HepG2 (cell line): ENCODE measurements around the gene RLN3. TPM values are rescaled to one million over a fixed set of nuclear protein-coding genes. Genes with fewer than 3 reads are reported as not detected.

Source experiments
- CEBPZ ChIP-seq: IDR thresholded peaks from 2 replicates; pipeline ENCODE4 v1.6.1; 2012; ENCODE audit warnings: low read length, improper control_type of control experiment
- GPN1 ChIP-seq: sonication (generic); formaldehyde crosslinking; IDR thresholded peaks from 2 replicates; pipeline ENCODE4 v1.5.1; 2020; ENCODE audit warnings: missing genetic modification reagents, borderline replicate concordance
- HMGXB4 ChIP-seq, 2 experiments: sonication (generic) in 1 of 2; formaldehyde crosslinking in 1 of 2; IDR thresholded peaks; 2 replicates each; pipeline versions ENCODE4 v1.4.0 to v1.6.1; 2018 to 2020; ENCODE audit warnings: missing genetic modification reagents in 2 of 2, borderline replicate concordance in 1 of 2, low read depth in 1 of 2, mild to moderate bottlenecking in 1 of 2, missing biosample characterization in 1 of 2
- SALL1 ChIP-seq: sonication (generic); formaldehyde crosslinking; IDR thresholded peaks from 2 replicates; pipeline ENCODE4 v1.8.0; 2022; ENCODE audit warnings: mild to moderate bottlenecking, missing genetic modification reagents
- ZNF280B ChIP-seq: sonication (generic); formaldehyde crosslinking; IDR thresholded peaks from 2 replicates; pipeline ENCODE4 v1.5.0; 2020; ENCODE audit warnings: missing genetic modification reagents, mild to moderate bottlenecking, borderline replicate concordance
- ZNF749 ChIP-seq: sonication (generic); formaldehyde crosslinking; IDR thresholded peaks from 2 replicates; pipeline ENCODE4 v1.8.0; 2022; ENCODE audit warnings: mild to moderate bottlenecking, missing genetic modification reagents, moderate library complexity, borderline replicate concordance
- ZSCAN25 ChIP-seq: sonication (generic); formaldehyde crosslinking; IDR thresholded peaks from 2 replicates; pipeline ENCODE4 v1.8.0; 2022; ENCODE audit warnings: mild to moderate bottlenecking, missing genetic modification reagents
- polyA plus RNA-seq, 8 experiments: library from polyadenylated mRNA; depleted of rRNA in 3 of 8; stranded (reverse) in 7 of 8; unstranded in 1 of 8; fragments of >200 nt; fragmentation: Illumina TruSeq in 4 of 8; extraction: Trizol in 4 of 8; gene quantifications; 2 replicates each; pipeline versions ENCODE4 v1.2.1 to v1.2.3, GENCODE V29; 2011 to 2016; ENCODE audit warnings: low read depth in 4 of 8, missing spikeins in 1 of 8, mixed read lengths in 1 of 8; ENCODE audit not compliant: insufficient read depth in 1 of 8
- total RNA-seq, 5 experiments: library from RNA; depleted of rRNA; stranded (reverse); fragments of >200 nt; fragmentation: Illumina TruSeq; extraction: Trizol; gene quantifications; 2 replicates each; pipeline ENCODE4 v1.2.3, GENCODE V29; 2016; ENCODE audit warnings: low read depth in 1 of 5
- TF ChIP-seq, protein P1 (sequence below): IDR thresholded peaks from 2 replicates; pipeline ENCODE4 v1.4.0; 2020; ENCODE audit warnings: mild to moderate bottlenecking, missing genetic modification reagents
- TF ChIP-seq, protein P2 (sequence below): sonication (generic); formaldehyde crosslinking; IDR thresholded peaks from 2 replicates; pipeline ENCODE4 v1.5.1; 2020; ENCODE audit warnings: missing genetic modification reagents, mild to moderate bottlenecking, borderline replicate concordance

Gene RLN3
- total and polyA plus RNA-seq, 2 of the 13 experiments (the other 11 are each of a cell fraction or from before 2014, with no cell fraction given): not detected

DNA sequence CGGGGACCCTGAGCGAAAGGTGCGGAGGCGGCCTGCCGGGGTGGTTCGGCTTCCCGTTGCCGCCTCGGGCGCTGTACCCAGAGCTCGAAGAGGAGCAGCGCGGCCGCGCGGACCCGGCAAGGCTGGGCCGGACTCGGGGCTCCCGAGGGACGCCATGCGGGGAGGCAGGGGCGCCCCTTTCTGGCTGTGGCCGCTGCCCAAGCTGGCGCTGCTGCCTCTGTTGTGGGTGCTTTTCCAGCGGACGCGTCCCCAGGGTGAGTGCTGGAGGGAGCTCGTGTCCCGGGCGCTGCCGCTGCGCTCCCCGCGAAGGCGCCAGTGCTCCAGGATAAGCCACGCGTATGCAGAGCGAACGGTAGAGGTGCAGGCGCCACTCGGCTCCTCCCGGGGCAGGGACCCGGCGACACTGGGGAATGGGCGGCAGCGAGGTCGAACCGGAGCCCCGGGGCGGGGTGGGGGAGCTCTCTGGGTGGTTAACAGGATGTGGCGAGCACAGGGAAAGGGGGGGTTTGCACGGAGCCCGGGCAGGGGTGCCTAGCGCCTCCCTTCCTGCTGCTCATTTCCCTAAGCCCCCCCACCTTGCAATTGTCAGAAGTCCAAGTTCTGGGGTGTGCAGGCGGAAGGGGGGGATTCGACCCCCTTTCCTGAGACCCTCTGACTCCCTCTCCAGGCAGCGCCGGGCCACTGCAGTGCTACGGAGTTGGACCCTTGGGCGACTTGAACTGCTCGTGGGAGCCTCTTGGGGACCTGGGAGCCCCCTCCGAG lies 4.0 kb downstream of the RLN3 start, which contains the start of gene IL27RA (continued):
- TF ChIP-seq, protein P1, sequence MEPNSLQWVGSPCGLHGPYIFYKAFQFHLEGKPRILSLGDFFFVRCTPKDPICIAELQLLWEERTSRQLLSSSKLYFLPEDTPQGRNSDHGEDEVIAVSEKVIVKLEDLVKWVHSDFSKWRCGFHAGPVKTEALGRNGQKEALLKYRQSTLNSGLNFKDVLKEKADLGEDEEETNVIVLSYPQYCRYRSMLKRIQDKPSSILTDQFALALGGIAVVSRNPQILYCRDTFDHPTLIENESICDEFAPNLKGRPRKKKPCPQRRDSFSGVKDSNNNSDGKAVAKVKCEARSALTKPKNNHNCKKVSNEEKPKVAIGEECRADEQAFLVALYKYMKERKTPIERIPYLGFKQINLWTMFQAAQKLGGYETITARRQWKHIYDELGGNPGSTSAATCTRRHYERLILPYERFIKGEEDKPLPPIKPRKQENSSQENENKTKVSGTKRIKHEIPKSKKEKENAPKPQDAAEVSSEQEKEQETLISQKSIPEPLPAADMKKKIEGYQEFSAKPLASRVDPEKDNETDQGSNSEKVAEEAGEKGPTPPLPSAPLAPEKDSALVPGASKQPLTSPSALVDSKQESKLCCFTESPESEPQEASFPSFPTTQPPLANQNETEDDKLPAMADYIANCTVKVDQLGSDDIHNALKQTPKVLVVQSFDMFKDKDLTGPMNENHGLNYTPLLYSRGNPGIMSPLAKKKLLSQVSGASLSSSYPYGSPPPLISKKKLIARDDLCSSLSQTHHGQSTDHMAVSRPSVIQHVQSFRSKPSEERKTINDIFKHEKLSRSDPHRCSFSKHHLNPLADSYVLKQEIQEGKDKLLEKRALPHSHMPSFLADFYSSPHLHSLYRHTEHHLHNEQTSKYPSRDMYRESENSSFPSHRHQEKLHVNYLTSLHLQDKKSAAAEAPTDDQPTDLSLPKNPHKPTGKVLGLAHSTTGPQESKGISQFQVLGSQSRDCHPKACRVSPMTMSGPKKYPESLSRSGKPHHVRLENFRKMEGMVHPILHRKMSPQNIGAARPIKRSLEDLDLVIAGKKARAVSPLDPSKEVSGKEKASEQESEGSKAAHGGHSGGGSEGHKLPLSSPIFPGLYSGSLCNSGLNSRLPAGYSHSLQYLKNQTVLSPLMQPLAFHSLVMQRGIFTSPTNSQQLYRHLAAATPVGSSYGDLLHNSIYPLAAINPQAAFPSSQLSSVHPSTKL (CRISPR knock-in tag): no peak
- TF ChIP-seq ZNF749 (CRISPR knock-in tag) (peak; percentile 84; the same call in 1 of the 2 replicates), HMGXB4 (CRISPR knock-in tag; IDR thresholded peaks at IDR 0.05; ENCODE audit: borderline replicate concordance in 1 of 2, low read depth in 1 of 2) (peak; percentile 62 to 93), SALL1 (CRISPR knock-in tag) (peak; percentile 46; the same call in 1 of the 2 replicates), CEBPZ (no peak), ZSCAN25 (CRISPR knock-in tag) (peak; percentile 58; the same call in 1 of the 2 replicates), GPN1 (no peak), ZNF280B (peak; percentile 68; the same call in 1 of the 2 replicates)
- TF ChIP-seq, protein P2, sequence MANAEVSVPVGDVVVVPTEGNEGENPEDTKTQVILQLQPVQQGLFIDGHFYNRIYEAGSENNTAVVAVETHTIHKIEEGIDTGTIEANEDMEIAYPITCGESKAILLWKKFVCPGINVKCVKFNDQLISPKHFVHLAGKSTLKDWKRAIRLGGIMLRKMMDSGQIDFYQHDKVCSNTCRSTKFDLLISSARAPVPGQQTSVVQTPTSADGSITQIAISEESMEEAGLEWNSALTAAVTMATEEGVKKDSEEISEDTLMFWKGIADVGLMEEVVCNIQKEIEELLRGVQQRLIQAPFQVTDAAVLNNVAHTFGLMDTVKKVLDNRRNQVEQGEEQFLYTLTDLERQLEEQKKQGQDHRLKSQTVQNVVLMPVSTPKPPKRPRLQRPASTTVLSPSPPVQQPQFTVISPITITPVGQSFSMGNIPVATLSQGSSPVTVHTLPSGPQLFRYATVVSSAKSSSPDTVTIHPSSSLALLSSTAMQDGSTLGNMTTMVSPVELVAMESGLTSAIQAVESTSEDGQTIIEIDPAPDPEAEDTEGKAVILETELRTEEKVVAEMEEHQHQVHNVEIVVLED: peak; percentile 36; the same call in 1 of the 2 replicates
